ENCODE data around the gene IL17F.

Gene IL17F

DNA sequence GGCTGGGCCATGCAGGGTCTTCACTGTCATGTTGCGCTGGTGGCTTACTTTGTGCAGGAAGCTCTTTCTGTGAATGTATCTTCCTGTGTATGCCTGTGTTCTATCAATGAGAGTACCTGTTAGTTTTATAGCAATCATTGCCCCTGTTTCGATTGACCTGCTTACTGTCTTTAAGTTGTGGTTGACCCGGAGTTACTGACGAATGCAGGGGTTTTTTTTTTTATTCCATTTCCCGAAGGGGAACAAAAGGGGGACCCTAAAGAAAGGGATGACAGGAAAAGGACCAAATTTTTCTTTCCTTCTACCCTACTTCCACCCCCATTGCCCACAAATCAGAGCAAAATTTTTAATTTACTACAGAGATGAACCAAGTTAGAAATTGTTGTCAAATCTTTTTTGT, at the start of gene IL17F:
Gene IL17F (minus strand): TSS at position 101 of the 400 bp plus-strand sequence. CDS start 71 bp downstream, at position 30.
- DNase-seq, result no peak

GRCh38 chr6:52293067-52293466, 48.8 kb upstream of the IL17F start:
- no peak for DNase-seq

DNA sequence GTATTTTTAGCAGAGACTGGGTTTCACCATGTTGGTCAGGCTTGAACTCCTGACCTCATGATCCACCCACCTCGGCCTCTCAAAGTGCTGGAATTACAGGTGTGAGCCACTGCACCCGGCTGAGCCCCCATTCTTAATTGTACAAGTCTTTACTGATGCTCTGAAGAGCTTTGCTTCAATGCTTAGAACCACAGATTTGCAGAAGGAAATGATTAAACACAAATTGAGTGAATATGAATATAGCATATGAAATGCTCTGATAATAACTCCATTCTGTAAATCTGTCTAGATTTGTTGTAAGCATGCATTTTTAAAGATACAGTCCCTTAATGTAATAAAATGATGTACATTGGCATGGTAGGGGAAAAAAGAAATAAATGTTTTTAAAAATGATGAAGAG, 44.5 kb upstream of the IL17F start:
- no peak for DNase-seq

DNA sequence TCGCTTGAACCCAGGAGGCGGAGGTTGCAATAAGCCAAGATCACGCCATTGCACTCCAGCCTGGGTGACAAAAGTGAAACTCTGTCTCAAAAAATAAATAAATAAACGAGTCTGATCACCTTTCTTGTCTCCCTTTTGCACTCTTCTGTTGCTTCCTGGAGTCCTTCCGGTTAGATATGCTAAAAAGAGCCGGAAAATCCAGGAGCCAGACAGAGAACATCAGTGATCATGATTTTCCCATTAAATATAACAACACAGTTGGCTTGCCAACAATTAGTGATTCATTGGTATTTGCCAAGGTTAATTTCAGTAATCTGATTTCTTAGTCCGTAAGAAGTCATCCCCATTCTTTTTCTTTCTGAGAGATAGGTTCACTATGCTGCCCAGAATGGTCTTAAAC, 43.9 kb upstream of the IL17F start:
- no peak for DNase-seq

DNA sequence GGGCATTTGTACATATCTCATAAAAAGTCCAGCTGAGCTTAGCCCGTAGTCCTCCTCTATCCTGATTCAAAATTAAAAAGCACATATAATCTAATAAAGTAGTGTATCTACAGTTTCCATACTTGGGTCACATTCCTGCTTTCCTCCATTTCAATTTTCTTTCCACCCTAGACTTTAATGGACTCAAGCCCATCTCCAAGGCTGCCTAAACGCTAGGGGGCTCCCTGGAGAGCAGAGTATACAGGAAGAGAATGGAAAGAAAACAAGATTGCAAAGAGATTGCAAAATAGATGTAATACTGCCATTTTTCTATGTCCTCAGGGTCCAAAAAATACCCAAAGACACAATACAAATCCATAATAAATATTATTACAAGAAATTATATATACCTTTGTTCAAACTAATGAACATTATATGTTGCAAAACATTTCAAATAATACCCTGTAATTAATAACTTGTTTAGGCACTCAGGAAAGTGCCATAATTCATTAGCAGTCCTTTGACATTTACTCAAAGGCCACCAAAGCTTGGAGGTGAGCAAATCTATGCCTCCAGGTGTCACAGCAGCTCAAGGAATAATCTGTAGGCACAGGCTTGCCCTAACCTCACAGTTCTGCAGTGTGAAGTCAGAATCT, 42.6 kb upstream of the IL17F start:
- peak; percentile 6 to 67 (median 33) for DNase-seq

DNA sequence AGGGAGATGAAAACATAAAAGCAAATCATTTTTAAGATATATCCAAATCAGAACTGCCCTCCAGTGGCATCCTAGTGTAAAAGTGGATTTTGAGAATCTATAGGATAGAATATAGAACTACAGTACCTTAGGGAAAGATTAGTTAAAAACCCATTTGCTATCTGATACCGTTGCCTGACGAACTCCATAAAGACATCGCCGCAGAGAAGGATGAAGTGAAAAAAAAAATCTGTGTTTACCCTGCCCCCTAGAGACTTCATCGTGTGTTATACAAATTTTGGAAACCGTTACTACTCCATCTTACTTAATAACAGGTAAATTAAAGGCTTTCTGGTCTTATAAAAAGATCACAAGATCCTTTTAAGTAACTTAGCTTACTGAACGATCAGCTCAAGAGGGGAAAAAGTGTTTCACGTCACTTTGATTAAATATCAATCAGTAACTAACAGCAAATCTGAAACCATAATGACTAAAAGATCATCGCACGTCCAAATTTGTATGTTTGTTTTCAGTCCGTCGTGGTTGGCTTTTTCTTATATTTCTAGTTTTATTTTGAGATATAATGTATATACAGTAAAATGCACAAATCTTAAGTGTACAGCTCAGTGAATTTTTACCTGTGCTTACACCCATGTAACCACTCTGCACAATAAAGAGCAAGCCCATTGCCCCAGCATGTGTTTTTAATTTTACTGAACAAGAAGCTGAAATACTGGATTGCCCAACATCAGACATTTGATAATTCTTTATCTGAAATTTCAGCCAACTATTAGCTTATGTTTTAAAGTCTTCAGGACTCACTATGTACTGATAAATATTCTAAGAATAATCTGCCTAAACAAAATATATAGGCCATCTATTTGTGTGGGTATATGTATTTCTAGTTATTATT, 41.1 kb upstream of the IL17F start:
- DNase-seq, result peak in 2 of 6 experiments; percentile 80

DNA sequence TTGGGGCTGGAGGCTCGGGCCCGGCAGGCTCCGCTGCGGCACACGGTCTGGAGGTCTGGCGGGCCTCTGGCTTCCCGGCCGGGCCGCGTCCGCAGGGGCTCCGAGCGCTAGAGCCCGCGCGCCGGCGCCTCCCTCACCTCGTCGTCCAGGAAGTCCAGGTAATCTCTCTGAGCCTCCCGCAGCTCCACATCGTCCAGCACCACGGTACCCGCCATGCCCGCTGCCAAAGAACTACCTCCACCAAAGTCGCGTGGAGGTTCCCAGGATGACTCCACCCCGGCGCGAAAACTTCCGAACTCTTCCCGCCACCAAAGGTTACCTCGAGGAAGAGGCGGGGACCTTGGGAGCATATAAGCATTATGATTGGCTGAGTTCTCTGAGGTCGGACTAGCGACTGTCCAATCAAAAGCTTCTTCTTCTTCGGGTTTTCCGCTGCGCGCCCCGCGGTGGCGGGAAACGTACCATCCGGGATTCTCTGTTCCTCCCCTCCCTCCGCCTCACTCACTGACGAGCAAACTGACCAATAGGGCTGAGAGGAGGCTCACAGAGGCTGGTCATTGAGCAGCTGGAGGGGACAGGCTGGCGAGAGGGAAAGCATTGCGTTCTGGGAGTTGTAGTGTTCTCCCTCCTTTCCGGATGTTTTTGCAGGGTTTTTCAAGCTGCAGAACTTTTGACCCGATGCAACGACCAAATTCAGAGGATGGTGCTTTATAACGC, 40.3 kb upstream of the IL17F start, which contains the start of gene MCM3:
Gene MCM3 (minus strand): TSS at position 283 of the 717 bp plus-strand sequence. CDS start 68 bp downstream, at position 215.
- peak; percentile 86 to 98 (median 95) for DNase-seq

GRCh38 chr6:52284131-52284459, 39.8 kb upstream of the IL17F start:
- peak in 1 of 6 experiments; percentile 28 for DNase-seq

DNA sequence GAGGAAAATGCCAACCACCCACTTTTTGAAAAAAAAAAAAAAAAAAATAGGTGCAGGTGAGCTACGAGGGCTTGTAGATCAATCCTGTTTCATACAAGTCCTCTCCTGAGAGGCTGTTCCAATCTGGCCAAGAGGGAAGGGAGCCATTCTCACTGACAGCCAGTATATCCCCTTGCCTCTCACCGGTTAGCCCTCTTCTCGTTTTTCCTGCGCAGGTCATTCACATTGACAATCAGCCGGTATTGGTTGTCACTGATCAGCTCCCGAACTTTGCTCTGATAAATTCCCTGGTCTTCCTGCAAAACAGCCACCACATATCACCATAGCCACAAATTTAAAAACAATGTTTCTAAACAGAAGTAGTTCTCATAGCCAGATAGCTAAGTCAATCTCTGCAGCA, 38.8 kb upstream of the IL17F start:
- no peak for DNase-seq

DNA sequence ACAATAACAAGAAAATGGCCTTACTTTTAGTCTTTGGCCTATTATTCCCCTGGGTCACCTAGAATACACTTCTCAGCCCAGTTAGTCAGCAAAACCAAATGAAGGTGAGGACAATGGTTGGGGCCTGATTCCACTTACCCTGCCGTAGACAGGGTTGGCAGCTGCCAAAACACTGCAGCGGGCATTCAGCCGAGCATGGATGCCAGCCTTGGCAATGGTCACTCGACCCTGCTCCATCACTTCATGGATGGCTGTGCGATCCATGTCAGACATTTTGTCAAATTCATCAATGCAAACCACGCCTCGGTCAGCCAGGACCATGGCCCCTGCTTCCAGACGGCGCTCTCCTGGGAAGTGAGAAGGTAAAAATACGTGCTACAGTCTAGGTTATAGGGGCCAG, 31.8 kb upstream of the IL17F start:
- DNase-seq, result no peak

- DNase-seq, result no peak
These were observed 27.7 kb upstream of the IL17F start for GRCh38 chr6:52271852-52272460.

GRCh38 chr6:52263709-52264540, 19.6 kb upstream of the IL17F start:
- peak; percentile 41 to 71 (median 52) for DNase-seq

DNA sequence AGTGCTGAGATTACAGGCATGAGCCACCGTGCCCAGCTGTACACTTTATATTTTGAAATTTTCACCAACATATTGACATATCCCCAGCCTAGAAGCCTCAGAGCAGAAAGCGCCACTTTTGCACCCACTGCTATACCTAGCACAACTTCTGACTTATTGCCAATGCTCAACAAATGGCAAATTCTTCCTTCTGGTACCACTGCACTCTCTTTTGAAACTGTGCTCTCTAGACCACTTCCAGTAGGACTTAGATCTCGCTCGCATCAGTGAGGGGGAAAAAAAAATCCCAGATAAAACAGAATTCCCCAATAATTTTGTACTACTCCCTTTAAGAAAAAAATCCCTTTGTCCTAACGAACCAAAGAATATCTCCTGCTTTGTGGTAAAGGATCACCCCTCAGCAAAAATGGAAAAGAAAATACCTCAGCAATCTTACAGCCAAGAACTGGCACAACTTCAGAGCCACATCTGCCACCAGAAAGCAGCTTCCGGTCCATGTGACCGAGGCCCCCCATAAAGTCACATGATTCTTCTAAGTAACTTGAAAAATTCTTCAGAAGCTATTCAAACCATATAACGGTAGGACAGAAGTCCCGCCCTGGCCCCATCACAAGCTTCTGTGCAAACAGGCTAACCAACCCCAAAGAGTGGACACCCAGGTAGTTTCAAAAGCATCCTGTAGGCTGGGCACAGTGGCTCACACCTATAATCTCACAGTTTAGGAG, 18.5 kb upstream of the IL17F start:
- DNase-seq, result peak; percentile 1 to 27 (median 11)

DNA sequence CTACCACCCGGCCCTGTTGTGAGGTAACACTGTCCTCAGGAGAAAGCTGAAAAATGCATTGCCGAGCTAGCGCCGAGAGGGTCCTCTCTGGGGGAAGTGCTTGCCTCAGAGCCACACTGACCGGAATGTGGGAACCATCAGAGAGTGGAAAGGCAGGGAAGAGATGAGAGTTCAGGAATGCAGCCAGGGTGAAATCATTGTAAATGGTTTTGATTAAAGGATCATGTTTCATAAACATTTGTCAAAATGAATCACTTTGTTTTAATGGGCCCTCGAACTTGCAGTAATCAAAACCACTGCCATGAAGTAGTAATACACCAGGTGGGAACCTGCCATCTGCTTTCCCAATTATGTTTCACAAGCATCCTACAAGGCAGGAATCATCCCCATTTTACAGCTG, 16.9 kb upstream of the IL17F start:
- no peak for DNase-seq

DNA sequence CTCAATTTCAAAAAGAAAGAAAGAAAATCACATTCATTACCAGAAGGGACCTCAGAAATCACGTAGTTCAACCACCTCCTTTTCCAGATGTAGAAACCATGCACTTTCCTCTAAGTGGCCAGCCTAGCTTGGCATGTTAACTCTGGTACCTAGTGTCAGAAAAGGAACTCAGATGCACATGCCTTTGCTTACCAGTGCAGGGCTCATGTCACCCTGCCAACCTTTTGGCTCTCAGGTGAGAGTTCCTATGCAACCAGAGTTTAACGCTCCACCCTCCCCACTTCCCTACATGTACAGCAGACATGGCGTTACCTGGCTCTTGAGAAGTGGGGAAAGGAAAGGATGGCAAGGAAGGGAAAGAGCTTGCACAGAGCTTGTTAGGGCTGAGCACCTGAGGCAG, 16.3 kb upstream of the IL17F start:
- no peak for DNase-seq

DNA sequence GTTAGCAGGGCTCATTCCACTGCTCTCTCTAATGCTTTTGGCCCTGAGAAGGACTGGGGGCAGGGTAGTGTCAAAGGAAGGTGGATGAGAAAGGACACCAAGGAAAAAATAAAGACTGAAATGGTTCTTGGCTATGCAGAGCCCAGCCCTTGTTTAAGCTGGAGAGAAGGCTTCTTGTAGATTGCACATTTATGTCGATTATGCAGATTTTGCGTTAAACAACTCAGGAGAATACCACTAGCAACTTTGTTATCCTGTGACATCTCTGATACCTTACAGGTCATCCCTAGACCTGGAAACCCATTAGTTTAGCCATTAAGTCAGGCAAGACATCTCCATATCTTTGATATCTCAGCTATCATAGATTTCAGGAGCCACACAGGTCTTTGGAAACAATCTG, 11.1 kb upstream of the IL17F start:
- no peak for DNase-seq

GRCh38 chr6:52254731-52255378, 10.6 kb upstream of the IL17F start:
- no peak for DNase-seq

- DNase-seq, result no peak
These were observed 9.2 kb upstream of the IL17F start for GRCh38 chr6:52253494-52253893.

- no peak for DNase-seq
These were observed 6.8 kb upstream of the IL17F start for GRCh38 chr6:52251113-52251512.

GRCh38 chr6:52249078-52249477, 4.8 kb upstream of the IL17F start:
- DNase-seq, result no peak

- no peak for DNase-seq
These were observed 1.1 kb upstream of the IL17F start for GRCh38 chr6:52245425-52245824.
